Nephron (organoid): ENCODE measurements around the gene EPM2AIP1.
"Not testable (repeated sequence)": the region's sequence is repeated elsewhere in the genome, so short reads cannot be mapped to it uniquely, and the experiment has no call there.

ENCODE experiments used
- H3K27ac Mint-ChIP-seq, 3 experiments: 2 replicates each; pipeline ENCODE4 v1.8.0; 2020; ENCODE audit warnings: mixed read lengths in 3 of 3, mild to moderate bottlenecking in 2 of 3, moderate library complexity in 1 of 3
- H3K27me3 Mint-ChIP-seq: 2 replicates; pipeline ENCODE4 v1.8.0; 2021; ENCODE audit warnings: low read depth, mild to moderate bottlenecking, moderate library complexity, mixed read lengths
- H3K36me3 Mint-ChIP-seq: 2 replicates; pipeline ENCODE4 v1.8.0; 2020; ENCODE audit warnings: low read depth, mixed read lengths
- H3K4me1 Mint-ChIP-seq: 2 replicates; pipeline ENCODE4 v1.8.0; 2020; ENCODE audit warnings: mixed read lengths
- H3K4me3 Mint-ChIP-seq, 3 experiments: 2 replicates each; pipeline ENCODE4 v1.8.0; 2020; ENCODE audit warnings: mild to moderate bottlenecking in 3 of 3, mixed read lengths in 3 of 3, moderate library complexity in 2 of 3
- H3K9me3 Mint-ChIP-seq: 2 replicates; pipeline ENCODE4 v1.8.0; 2020; ENCODE audit warnings: mixed read lengths
- TF ChIP-seq, protein P1 (sequence below), 3 experiments: fragments of 200-600 bp; sonication (generic); IDR thresholded peaks; one replicate each; pipeline ENCODE4 v1.5.0; 2021; ENCODE audit warnings: antibody characterized with exemption in 3 of 3; ENCODE audit not compliant: unreplicated experiment in 3 of 3

EPM2AIP1 gene

DNA sequence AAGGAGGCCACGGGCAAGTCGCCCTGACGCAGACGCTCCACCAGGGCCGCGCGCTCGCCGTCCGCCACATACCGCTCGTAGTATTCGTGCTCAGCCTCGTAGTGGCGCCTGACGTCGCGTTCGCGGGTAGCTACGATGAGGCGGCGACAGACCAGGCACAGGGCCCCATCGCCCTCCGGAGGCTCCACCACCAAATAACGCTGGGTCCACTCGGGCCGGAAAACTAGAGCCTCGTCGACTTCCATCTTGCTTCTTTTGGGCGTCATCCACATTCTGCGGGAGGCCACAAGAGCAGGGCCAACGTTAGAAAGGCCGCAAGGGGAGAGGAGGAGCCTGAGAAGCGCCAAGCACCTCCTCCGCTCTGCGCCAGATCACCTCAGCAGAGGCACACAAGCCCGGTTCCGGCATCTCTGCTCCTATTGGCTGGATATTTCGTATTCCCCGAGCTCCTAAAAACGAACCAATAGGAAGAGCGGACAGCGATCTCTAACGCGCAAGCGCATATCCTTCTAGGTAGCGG is at the start of gene EPM2AIP1:
EPM2AIP1 (minus strand) TSS at position 326 of the 520 bp plus-strand sequence; CDS start at position 272, 54 bp downstream.
- Mint-ChIP-seq H3K36me3 (peaks cover 37% of the 10 kb centered on the region), H3K4me3 (no peak within 1 kb of the TSS), H3K4me1 (peaks cover 33% of the 10 kb centered on the region), H3K27me3 (no peaks in the 10 kb centered on the region), H3K9me3 (no peaks in the 10 kb centered on the region), H3K27ac (no peak within 1 kb of the TSS)
- TF ChIP-seq, protein P1, sequence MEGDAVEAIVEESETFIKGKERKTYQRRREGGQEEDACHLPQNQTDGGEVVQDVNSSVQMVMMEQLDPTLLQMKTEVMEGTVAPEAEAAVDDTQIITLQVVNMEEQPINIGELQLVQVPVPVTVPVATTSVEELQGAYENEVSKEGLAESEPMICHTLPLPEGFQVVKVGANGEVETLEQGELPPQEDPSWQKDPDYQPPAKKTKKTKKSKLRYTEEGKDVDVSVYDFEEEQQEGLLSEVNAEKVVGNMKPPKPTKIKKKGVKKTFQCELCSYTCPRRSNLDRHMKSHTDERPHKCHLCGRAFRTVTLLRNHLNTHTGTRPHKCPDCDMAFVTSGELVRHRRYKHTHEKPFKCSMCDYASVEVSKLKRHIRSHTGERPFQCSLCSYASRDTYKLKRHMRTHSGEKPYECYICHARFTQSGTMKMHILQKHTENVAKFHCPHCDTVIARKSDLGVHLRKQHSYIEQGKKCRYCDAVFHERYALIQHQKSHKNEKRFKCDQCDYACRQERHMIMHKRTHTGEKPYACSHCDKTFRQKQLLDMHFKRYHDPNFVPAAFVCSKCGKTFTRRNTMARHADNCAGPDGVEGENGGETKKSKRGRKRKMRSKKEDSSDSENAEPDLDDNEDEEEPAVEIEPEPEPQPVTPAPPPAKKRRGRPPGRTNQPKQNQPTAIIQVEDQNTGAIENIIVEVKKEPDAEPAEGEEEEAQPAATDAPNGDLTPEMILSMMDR (IDR thresholded peaks at IDR 0.05; ENCODE audit: unreplicated experiment in 3 of 3) = peak; percentile 26 to 39 (median 32)

DNA sequence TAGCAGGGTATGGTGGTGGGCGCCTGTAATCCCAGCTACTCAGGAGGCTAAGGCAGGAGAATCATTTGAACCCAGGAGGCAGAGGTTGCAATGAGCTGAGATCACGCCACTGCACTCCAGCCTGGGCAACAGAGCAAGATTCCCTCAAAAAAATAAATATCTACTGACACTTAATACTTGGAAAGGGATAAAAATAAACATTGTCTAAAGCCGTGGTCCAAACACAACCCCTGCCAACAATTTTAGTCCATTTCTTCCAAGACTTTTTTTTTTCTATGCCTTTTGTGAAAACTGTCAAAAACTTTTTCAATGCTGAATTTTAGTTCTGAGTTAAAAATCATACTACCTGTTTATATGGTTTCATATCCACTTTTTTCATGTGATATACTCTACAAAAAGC is 49.8 kb upstream of the EPM2AIP1 start:
- H3K4me1 Mint-ChIP-seq = peaks cover 15% of the 10 kb centered on the region
- H3K4me3 Mint-ChIP-seq, H3K27me3 Mint-ChIP-seq: not testable (repeated sequence)
- peaks cover 11% of the 10 kb centered on the region for H3K9me3 Mint-ChIP-seq
- H3K27ac Mint-ChIP-seq = peak overlapping the region in 1 of 3 experiments; percentile 25
- H3K36me3 Mint-ChIP-seq = peaks cover 81% of the 10 kb centered on the region

DNA sequence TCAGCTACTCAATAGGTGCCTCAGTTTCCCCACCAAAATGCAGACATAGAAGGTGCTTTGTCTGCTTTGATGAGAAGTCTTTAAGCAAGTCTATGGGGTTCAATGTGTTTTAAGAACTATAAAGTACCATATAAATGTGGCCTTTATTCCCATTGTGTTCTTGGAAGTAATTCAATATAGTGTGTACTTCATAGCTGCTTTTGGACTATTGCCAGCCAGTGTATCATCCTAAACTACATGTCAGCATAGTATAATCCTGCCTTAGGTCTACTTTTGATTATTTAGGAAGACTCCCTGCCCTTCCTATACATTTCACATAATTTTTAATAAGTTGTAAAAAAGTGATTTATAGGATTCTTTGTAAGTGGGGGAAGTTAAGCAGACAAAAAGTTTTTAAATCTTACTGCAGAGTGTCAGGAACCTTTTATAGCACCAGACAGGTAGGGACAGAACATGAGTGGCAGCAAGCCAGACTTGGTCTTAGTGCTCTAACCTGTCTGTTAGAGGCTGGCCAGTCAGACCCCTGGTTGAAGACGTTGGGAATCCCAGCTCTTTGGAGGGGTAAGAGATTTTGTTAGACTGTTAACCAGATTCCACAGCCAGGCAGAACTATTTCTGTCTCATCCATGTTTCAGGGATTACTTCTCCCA is 48.7 kb upstream of the EPM2AIP1 start:
- Mint-ChIP-seq H3K9me3 (peaks cover 14% of the 10 kb centered on the region), H3K27ac (peak overlapping the region; percentile 46 to 67 (median 49)), H3K4me1 (peaks cover 15% of the 10 kb centered on the region), H3K36me3 (peaks cover 80% of the 10 kb centered on the region), H3K4me3 (no peak overlapping the region), H3K27me3 (no peaks in the 10 kb centered on the region)
- TF ChIP-seq, protein P1 (IDR thresholded peaks at IDR 0.05; ENCODE audit: unreplicated experiment in 3 of 3) = no peak

DNA sequence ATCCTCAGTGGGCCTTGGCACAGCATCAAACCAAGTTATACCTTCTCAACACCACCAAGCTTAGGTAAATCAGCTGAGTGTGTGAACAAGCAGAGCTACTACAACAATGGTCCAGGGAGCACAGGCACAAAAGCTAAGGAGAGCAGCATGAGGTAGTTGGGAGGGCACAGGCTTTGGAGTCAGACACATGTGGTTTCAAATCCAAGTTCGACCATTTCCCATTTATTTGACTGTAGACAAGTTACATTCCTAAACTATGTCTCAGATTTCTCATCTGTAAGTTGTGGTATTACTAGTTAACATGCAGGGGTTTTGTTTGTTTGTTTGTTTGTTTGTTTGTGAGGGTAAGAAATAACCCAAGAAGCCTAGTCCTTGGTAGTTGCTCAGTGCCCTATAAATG is 47.3 kb upstream of the EPM2AIP1 start:
- H3K9me3 Mint-ChIP-seq = peaks cover 27% of the 10 kb centered on the region
- TF ChIP-seq, protein P1 (IDR thresholded peaks at IDR 0.05; ENCODE audit: unreplicated experiment in 3 of 3) = no peak
- peaks cover 86% of the 10 kb centered on the region for H3K36me3 Mint-ChIP-seq

DNA sequence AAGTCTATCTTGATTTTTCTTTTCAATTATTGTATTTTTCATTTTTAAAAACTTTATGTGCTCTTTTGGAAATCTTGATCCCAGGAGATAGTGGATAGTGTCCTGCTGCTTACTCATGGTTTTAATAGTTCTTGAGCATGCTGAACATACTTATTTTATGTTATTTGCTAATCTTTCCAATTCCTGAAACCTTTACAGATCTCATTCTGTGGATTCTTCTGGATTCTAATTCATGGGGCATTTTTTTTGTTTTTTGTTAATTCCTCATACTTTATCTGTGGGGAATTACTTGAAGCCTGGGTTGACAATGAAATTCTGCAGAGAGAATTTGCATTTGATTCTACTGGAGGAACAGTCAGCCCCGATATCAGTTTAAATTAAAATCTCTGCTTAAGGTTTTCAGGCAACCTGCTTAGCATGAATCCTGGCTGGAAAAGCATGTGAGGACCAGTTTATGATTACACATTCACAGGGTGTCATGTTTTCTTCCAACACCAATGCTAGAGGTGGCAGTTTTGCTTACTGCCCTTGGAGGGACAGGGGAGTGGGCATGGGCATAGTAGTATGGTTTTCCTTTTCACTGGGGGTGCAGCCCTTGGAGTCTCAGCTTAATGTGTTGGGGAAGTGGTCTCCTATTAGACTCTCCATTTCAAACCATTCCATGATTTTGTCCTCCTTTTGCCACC is 46.4 kb upstream of the EPM2AIP1 start:
- TF ChIP-seq, protein P1 (IDR thresholded peaks at IDR 0.05; ENCODE audit: unreplicated experiment in 3 of 3) = no peak
- Mint-ChIP-seq H3K4me3 (no peak overlapping the region), H3K36me3 (peaks cover 87% of the 10 kb centered on the region), H3K9me3 (peaks cover 34% of the 10 kb centered on the region), H3K27ac (no peak overlapping the region), H3K4me1 (peaks cover 15% of the 10 kb centered on the region), H3K27me3 (no peaks in the 10 kb centered on the region)

More for the DNA sequence above, 47.3 kb upstream of the EPM2AIP1 start:
- H3K27me3 Mint-ChIP-seq = no peaks in the 10 kb centered on the region
- H3K27ac Mint-ChIP-seq = peak overlapping the region in 1 of 3 experiments; percentile 49
- H3K4me3 Mint-ChIP-seq = no peak overlapping the region
- peaks cover 15% of the 10 kb centered on the region for H3K4me1 Mint-ChIP-seq

DNA sequence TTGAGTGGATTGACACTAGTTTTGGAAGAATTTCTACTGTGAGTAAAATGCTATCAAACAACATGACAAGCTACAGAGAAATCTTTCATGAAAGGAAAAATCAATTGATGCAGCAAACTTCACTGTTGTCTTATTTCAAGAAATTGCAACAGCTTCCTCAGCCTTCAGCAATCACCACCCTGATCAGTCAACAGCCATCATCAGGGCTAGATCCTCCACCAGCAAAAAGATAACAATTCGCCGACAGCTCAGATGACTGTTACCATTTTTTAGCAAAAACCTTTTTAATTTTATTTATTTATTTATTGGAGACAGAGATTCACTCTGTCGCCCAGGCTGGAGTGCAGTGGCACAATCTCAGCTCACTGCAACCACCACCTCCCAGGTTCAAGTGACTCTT is 44.4 kb upstream of the EPM2AIP1 start:
- TF ChIP-seq, protein P1 (IDR thresholded peaks at IDR 0.05; ENCODE audit: unreplicated experiment in 3 of 3) = no peak
- H3K9me3 Mint-ChIP-seq = peaks cover 38% of the 10 kb centered on the region

More for the DNA sequence above, 44.4 kb upstream of the EPM2AIP1 start:
- no peak overlapping the region for H3K27ac Mint-ChIP-seq
- no peaks in the 10 kb centered on the region for H3K27me3 Mint-ChIP-seq
- peaks cover 12% of the 10 kb centered on the region for H3K4me1 Mint-ChIP-seq
- no peak overlapping the region for H3K4me3 Mint-ChIP-seq
- H3K36me3 Mint-ChIP-seq = peaks cover 94% of the 10 kb centered on the region
